HG03108 (cell line): Measurements from ENCODE around the gene ENO3.

ENCODE experiments used
- ATAC-seq: cut with Tn5 transposase; IDR thresholded peaks from one replicate; pipeline ENCODE4 v1.9.1; 2021; ENCODE audit warnings: moderate library complexity; ENCODE audit not compliant: unreplicated experiment

Gene ENO3

DNA sequence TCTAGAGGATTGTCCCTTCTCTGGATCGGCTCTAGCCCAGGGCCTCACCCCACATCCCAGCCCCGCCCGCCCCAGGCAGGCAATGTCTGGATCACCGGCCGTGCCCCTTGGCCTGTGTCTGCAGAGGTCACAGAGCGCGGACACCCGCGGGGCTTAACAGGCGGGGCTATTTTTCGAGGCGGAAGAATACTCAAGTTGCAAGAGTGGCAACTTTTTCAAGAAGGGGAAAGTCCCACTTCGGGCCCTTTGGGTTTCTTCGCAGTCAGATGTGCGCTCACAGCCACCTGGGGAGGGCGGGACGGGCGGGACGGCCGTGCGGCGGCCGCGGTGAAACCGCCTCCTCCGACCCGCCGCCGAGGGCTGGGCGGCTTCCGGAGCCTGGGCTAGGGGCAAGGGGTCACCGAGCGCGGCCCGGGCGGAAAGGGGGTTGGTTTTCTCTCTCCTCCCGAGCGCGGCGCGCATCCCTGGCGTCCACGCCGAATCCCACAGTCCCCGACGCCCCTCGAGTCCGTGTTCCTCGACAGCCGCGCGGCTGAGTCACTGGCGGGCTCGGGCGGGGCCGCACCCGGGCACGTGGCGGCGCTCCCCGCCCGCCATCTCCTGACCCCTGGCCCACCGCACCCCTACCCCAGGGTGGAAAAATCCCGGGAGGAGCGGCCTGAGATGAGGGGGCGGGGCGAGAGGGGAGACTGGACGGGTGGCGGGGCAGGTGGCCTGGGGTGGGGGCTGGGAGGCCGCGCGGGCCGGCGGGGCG, 1.4 kb upstream of the ENO3 start:
- no peak for ATAC-seq

DNA sequence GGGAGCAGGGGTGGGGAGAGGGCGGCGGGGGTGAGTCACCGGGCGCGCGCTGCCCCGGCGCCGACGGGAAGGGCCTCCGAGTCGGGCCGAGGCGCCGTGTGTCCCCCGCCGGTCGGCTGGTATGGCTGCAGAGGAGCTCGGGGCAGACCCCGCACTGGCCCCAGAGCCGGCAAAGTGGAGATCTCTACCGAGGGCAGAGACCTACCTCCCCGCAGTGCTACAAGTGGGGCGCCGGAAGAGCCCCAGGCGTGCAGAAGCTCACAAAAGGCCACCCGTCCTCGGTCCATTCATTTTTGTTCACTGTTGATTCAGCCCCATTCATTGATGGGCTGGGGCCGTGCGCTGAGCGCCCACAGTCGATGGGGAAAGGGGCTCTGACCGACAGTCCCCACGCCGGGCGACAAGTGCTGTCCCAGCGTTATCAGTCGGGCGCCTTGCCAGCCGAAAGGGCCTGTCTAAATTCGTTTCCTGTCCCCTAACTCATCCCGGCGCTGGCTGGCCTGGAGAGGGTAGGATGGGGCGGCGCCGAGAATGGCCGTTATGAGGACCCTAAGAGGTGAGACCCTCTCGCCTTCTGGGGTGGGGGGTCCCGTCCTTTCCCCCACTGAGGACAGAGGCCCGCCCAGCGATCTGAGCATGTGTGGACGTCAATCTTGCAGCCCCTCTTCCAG, 709 bp upstream of the ENO3 start:
- ATAC-seq: no peak

DNA sequence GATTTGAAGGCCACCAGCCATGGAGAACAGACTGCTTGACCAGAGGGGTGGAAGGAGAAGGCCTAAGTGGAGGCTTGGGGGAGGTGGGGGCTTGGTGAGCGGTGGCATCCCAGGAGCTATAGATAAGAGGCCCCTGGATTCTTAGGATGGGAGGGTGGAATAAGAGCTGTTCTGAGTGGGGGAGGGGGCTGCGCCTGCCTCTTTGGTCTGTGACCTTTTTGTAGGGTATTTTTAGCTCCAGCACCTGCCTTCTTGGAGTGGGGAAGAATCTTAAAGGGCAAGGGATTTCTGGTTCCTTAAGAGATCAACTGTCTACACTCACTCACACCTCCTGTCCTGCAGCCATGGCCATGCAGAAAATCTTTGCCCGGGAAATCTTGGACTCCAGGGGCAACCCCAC, 567 bp downstream of the ENO3 start:
- no peak for ATAC-seq

DNA sequence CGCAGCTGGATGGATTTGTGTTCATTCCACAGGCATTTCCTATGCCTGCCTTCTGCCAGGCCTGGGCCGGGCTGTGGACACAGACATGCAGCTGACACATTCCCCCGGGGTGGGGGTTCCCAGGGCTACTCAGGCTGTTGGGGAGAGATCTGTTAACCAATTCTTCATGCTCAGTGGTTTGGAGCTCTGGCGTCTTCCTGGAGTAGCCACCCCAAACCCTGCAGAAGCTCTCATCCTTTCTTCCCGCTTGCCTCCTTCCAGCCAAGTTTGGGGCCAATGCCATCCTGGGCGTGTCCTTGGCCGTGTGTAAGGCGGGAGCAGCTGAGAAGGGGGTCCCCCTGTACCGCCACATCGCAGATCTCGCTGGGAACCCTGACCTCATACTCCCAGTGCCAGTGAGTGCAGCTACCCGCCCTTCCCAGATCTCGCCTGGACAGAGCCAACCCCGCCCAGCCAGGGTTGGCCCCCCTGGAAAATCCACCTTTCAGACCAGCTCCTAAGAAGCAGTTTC, 2.6 kb downstream of the ENO3 start:
- no peak for ATAC-seq

DNA sequence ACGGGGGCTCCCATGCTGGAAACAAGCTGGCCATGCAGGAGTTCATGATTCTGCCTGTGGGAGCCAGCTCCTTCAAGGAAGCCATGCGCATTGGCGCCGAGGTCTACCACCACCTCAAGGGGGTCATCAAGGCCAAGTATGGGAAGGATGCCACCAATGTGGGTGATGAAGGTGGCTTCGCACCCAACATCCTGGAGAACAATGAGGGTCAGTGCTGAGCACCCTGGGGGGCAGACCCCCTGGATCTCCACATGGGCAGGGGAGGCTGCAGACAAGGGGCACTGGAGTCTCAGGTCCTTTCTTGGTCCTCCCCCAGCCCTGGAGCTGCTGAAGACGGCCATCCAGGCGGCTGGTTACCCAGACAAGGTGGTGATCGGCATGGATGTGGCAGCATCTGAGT, 4.2 kb downstream of the ENO3 start:
- ATAC-seq: no peak

DNA sequence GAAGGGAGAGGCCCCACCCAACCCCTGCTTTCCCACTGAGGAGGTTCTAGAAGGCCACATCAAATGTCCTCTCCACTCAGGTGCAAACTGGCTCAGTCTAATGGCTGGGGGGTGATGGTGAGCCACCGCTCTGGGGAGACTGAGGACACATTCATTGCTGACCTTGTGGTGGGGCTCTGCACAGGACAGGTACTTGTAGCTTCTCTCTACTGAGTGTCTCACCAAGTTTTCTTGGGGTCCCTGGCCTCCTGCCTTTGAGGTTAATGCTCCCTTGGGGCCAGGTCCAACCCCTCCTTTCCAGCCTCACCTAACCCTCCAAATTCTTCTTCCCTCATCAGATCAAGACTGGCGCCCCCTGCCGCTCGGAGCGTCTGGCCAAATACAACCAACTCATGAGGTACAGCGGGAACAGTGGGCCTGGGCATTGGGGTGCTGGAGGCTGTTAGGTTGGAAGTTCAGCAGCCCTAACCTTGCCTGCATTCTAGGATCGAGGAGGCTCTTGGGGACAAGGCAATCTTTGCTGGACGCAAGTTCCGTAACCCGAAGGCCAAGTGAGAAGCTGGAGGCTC, 5.7 kb downstream of the ENO3 start:
- no peak for ATAC-seq

DNA sequence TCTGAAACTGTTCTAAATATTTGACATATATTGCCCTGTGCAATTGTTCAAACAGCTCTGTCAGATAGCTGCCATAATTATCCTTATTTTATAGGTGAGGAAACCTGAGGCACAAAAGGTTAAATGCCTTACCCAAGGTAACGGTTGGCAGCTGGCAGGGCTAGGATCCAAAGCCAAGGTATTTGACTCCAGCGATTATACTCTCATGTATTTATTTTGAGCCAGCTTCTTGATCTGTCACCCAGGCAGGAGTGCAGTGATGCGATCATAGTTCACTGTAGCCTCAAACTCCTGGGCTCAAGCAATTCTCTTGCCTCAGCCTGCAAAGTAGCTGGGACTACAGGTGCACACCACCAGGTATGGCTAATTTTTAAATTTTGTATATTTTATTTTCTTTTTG, 7.2 kb downstream of the ENO3 start:
- no peak for ATAC-seq

DNA sequence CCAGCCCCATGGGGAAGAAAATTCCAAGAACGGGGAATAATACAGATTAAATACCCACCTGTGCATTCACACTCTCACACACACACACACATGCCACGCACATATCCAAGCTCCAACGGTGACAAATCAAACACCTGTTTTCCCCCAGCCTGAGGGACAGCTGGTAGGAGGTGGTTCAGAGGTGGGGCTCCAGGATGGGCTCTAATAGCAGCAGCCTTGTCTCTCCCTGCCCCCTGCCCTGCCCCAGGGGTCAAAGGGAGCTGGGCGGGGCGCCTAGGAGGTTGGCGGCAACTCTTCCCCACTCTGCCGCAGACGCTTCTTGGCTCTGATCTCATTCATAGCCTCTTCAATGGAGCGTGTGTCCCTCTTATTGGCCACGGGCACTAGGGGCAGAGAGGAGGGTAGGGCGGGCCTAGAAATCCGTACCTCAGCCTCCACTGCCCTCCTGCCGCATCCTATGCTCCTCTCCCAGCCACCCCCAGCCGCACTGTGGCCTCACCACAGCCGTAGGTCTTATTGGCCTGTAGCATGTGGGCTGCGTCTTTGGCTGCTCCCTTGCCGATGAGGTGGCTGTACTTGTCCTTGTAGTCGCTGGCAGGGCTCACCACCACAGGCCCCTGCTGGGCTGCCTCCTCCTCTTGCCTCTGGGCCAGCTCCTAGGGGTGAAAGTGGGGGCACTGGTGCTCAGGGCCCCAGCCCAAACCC, 8.5 kb downstream of the ENO3 start:
- no peak for ATAC-seq

DNA sequence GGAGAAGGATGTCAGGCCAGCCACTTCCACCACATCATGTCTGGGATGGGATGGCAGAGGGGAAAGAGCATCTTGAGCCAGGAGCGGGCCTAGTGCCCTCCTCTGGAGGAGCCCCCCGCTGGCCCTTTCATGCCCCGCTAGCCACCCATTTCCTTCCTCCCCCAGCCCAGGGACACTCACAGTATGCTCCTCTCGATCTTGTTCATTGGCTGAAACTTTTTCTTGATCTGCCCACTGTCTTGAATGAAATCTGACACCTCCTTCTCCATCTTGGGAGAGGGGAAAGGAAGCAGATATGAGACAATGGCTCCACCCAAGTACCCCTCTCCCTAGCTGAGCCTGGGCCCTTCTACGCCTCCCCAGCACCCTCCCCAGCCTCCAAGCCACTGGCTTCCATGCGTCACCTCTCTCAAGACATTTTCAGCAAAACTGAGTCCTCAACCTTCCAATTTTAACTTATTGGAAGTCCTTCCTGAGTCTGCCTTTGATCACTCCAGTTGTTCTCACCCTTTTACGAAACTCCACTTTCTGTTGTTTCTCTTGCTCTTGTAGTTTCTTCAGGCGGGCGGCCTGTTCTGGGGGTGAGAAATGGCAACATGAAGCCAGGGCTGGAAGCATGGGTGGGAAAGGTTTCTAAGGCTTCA, 9.5 kb downstream of the ENO3 start:
- ATAC-seq: no peak

DNA sequence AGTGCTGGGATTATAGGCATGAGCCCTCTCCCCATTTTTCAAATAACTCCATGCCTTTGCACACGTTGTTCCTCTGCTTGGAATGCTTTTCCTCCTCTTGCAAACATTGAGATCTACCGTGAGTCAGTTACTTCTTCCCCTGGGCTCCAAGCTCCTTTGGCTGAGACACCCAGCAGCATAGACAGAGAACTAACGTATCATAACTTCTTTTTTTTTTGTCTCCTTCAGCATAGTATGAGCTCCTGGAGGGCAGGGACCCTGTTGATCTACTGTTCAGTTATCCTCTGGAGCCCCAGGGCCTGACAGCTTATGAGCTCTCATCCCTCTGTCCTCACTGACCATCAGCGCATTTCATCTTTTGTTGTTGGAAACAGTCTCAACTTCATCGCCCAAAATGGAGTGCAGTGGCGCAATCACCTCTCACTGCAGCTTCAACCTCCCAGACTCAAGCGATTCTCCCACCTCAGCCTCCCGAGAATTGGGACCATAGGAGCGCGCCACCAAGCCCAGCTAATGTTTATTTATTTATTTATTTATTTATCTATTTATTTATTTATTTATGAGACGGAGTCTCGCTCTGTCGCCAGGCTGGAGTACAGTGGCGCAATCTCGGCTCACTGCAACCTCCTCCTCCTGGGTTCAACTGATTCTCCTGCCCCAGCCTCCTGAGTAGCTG, 14.5 kb downstream of the ENO3 start:
- no peak for ATAC-seq

DNA sequence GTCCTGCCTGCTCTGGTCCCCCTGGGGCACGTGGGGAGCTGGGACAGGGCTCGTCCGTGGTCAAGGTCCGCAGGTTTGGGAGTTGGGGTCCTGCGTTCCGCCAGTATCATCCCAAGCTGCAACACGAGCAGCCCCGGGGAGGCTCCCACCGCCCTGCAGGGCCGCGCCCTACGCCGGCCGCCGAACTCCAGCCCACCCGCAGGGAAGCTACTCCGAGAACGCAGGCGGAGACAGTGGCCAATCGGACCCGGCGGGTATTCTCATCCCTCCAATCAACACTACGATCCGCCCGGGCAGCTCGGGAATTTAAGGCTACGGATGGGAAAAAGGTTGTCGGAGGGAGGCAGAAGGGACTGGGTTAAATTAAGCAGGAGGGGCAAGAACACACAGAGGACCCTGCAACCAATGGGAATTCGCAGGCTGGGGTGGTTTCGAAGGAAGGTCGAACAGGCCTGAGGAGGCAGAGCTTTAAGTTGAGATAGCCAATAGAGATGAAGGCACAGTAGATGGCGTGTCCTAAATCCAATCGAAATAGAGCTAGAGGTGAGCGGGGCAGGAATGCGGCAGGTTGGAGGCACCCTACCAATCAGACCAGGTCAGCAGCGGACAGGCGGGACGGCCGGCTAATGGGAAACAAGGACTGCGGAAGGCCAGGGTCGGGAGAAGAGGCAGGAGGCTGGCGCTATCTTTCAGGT, 16.1 kb downstream of the ENO3 start:
- peak; percentile 81 for ATAC-seq

DNA sequence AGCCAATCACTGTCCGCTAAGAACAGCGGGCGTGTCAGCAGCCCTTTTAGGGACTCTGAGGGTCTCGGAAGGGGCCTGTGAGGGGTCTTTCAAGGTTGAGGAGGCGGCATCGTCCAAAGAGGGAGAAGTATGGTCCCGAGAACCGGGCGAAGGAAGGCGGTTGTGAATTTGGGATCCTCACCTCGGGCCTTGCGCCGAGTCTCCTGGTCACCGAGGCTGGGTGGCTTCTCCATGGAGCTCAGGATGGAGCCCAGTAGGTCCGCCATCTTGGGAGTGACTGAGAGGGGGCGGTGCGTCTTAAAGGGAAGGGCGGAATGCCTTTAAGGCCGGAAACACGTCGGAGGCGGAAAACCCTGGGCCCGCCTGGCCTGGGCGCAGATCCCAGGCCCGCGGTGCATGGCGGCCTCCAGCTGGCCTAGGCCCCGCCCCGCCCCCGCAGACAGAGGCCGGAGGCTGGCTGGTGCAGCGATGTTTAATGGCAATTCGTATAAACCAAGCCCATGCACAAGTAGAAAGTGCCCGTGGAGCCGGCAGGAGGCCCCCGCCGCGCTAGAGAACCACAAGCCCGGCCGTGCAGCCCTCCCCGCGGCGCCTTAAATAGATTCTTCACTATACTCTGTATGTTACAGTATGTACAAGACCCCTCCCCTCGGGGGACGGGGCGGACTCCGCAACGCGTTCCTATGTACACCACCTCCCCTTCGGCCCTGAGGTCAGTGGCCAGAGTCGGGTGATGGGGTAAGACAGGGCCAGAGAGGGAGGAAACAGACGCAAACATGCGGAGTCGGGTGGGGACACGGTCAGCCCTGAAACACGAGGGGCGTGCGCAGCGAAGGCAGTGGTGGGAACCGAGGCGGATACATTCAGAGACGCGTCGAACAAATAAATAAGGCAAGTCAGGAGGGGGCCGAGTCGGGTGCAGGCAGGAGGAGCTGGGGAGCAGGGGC, 16.9 kb downstream of the ENO3 start, which contains the start of gene SPAG7:
Gene SPAG7 (minus strand): TSS at position 279 of the 947 bp plus-strand sequence. CDS start 13 bp downstream, at position 266.
- ATAC-seq: peak; percentile 45

DNA sequence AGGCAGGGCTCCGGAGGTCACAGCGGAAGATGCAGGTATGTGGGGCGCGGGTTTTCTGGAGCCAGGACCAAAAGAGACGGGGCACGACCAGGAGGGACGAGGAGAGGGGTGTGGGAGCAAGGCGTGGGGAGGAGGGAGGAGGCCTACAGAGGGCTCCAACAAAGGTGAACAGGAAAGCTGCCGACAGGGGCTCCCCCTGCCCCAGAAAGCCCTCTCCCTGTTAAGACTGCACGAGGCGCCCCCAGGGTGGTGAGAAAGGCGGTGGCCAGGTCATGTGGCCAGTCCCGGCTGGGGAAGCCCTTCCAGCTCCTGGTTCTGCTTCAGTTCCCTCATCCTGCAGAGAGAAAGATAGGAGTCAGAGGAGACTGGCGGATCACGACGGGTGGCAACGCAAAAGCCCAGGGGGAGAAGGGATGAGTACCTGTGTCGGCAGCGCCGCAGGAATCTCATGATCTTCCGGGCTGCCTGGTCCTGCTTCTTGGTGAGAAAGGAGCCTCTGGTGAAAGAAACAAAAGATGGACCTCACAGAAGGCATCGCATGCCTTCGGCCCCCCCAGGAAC, 17.6 kb downstream of the ENO3 start:
- ATAC-seq: no peak

DNA sequence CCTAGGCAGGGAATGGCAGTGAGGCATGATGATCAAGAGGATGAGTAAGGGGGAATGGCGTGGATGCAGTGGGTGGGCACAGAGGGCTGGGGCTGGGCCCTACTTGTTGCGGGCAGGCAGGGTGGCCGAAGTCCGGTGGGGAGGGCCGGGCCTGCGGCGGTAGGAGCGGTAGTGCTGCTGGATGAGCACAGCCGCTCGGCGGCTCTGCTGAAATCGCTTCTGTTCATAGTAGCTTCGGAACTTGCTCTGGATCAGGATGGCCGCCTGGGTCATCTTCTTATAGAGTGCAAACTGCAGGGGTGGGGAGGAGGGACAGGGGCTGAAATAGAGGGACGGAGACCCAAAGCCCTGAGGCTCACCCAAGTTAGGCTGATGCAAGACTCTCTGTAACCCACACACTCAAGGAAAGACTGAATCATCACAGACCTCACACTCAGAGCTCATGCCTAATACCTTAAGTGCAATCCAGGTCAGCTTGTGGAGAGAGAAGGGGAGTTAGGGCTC, 18.2 kb downstream of the ENO3 start:
- ATAC-seq: no peak

DNA sequence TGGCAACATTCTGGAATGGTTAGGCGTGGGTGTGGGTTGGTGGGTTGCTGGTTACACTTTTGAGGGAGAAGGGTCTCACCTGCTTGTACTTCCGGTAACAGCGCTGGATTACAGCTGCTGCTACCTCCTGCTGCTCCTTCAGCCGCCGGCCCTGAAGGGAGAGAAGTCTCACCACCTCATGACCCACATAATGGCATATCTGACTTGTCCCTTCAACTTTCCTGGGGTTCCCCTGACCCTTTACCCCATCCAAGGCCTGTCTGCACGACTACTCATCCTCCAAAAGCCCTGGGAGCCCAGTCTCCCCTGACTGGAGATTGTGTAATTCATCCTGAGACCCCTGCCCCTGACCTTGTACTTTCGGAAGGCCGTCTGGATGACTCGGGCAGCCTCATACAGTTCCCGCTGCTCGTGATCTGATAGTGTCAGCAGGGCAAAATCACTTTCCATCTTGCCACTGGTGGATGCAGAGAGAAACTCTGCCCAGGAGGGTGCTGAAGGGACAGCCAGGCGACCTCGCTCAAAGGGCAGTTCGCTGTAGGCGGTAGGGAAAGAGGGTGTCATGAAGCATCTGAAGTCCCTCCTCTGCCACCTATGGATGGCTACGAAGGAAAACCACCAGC, 18.7 kb downstream of the ENO3 start:
- ATAC-seq: no peak

DNA sequence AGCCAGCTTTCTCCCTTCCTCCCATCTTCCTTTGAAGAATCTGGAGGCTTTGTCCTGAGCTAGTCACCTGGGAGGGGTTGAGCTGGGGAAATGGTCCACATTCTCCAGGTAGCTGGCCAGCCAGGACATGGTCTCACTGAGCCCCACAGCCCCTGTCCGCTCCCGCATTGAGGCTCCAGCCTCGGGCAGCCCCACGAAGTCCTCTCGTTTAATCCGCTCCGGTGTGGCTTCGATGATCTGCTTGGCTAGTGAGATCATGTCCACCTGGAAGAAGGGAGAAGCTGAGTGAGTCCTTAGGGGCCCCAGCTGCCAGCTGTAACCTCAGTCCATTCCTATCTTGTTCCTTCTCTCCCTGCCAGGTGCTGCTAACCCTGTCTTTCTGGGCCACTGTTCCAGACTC, 19.4 kb downstream of the ENO3 start:
- no peak for ATAC-seq

DNA sequence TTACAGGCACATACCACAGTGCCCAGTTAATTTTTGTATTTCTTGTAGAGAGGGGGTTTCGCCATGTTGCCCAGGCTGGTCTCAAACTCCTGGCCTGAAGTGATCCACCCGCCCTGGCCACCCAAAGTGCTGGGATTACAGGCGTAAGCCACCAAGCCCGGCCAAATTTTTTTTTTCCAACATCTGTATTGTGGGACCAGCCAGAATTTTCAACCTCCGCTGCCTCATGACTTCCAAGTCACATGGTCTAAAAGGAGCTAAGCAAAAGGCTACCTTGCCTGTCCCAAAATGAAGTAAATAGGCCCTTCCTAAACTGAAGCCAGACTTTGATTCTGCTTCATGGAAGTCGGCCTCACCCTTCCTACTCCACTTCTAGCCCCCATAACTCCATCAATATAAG, 20.9 kb downstream of the ENO3 start:
- ATAC-seq: no peak

DNA sequence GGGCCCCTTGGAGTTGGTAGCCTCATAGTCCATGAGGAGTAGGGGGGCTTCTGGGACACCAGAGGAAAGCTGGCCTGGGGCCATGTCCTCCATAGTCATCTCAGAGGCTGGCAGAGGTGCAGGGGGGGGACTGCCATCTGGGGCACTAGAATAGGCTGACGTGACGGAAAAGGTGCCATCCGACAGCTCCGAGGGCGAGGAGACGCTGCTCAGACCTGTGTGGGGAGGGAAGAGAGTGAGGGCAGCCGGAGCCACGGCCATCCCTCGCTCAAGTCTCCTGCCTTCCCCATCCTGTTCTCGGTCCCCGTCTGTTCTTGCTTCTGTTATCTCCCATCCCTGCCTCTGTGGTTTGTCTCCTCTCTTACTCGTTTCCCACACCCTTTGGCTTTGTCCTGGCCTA, 21.4 kb downstream of the ENO3 start:
- ATAC-seq: no peak
